Spinal cord (tissue), 10 donors: ENCODE results near the gene PGA4. TPM values are rescaled to one million over a fixed set of nuclear protein-coding genes. Genes with fewer than 3 reads are reported as not detected.

Experiments used
- DNase-seq, 6 donors: peaks; one replicate each; pipeline versions ENCODE4 v3.0.0 to v3.0.0-alpha.2; 2013 to 2015; ENCODE audit warnings: low spot score in 6 of 6, low read depth in 4 of 6
- H3K27ac ChIP-seq: one replicate; pipeline ENCODE4 v1.5.1; 2013; ENCODE audit warnings: low read depth, low read length, control low read depth
- H3K27me3 ChIP-seq: one replicate; pipeline ENCODE4 v1.6.1; 2013; ENCODE audit warnings: low read length; ENCODE audit not compliant: control insufficient read depth, insufficient read depth
- H3K36me3 ChIP-seq: one replicate; pipeline ENCODE4 v1.6.1; 2013; ENCODE audit warnings: low read length; ENCODE audit not compliant: control insufficient read depth, insufficient read depth
- H3K4me1 ChIP-seq: one replicate; pipeline ENCODE4 v1.6.1; 2013; ENCODE audit warnings: low read length; ENCODE audit not compliant: control insufficient read depth, insufficient read depth
- H3K4me3 ChIP-seq: one replicate; pipeline ENCODE4 v1.5.1; 2013; ENCODE audit warnings: low read depth, low read length, control low read depth
- H3K9me3 ChIP-seq: one replicate; pipeline ENCODE4 v1.6.1; 2013; ENCODE audit warnings: low read length; ENCODE audit not compliant: control insufficient read depth, insufficient read depth
- WGBS: methylation state at CpG from one replicate; pipeline ENCODE4 v1.1.5; 2013; ENCODE audit warnings: missing lambda C conversion rate; ENCODE audit not compliant: insufficient coverage; 5-methylcytosine and 5-hydroxymethylcytosine counted together
- polyA plus RNA-seq, 2 donors: library from polyadenylated mRNA; unstranded; fragments of 120-200 nt; gene quantifications; one replicate each; pipeline ENCODE4 v1.2.1, GENCODE V29; 2013; ENCODE audit not compliant: insufficient read length in 2 of 2
- total RNA-seq, 2 donors: library from RNA; depleted of rRNA in 1 of 2; stranded (reverse); fragments of 120-200 nt in 1 of 2; fragments of >200 nt in 1 of 2; gene quantifications; one replicate each; pipeline versions ENCODE4 v1.2.3 to v1.2.4, GENCODE V29; 2013 to 2014
- donor health status: healthy.

PGA4 gene
- total and polyA plus RNA-seq, 4 donors = 0.39 to 1.8 (median 0.99) TPM; not detected in 1

DNA sequence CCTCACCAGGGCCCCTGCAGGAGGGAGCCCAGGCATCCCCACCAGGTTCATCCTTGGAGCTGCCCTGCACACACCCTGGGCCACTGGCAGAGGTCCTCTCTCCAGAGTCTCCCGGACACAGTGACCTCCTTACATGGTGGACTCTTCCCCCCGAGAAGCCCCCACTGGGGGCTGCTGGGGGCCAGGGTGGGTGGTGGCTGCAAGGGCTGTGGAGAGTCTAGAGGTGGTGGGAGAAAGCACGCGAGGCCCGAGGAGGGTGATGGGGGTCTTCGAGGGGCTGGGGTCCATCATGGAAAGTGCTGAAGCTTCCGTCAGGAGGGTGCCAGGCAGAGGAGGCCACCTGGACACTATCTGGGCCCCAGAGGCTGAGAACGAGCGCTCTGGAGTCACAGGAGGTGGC lies 36.4 kb downstream of the PGA4 start:
- Histone ChIP-seq H3K4me1 (no peaks in the 10 kb centered on the region), H3K4me3 (no peak overlapping the region), H3K9me3 (no peaks in the 10 kb centered on the region), H3K27ac (no peak overlapping the region), H3K27me3 (no peaks in the 10 kb centered on the region), H3K36me3 (peaks cover 31% of the 10 kb centered on the region)
- no peak for DNase-seq
- WGBS = 84% methylated on average over 8 of the region's 9 CpGs

DNA sequence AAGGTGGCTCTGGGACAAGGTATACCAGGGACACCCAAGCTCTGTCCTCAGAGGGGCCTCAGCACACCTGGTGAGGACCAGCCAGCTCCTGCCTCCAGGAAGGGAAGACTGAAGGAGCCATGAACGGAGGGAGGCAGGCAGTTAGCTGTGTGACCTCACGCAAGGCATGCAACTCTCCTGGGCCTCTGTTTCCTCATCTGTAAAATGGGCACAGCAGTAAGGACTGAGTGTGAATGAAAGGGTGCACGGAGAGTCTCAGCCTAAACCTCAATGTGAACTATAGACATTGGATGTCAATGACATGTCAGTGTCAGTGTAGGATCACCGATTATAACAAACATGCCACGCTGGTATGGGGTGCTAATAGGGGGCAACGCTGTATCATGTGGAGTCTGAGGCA lies 37.2 kb downstream of the PGA4 start:
- no peaks in the 10 kb centered on the region for H3K27me3 ChIP-seq
- H3K4me1 ChIP-seq = no peaks in the 10 kb centered on the region
- H3K9me3 ChIP-seq = no peaks in the 10 kb centered on the region
- 100% methylated on average over 4 of the region's 6 CpGs for WGBS
- H3K36me3 ChIP-seq = peaks cover 36% of the 10 kb centered on the region
- DNase-seq = no peak
- H3K27ac ChIP-seq = no peak overlapping the region
- H3K4me3 ChIP-seq = no peak overlapping the region

DNA sequence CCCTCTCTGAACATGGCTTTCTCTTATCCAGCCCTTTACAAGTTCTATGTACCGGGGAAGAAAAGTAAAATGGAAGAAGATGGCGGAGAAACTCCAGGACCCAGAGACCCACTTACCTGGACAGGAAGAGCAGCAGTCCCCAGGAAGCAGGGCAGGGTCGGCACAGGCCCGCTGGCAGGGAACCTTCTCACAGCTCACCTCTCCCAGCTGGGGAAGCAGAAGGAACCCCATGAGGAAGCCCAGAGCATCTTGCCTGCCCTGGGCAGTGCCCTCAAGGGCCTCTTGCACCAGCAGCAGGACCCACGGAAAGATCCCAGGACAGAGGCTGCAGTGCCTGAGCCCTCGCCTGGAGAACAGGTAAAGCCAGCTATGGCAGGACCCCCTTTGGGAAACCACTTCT lies 42.2 kb downstream of the PGA4 start:
- Histone ChIP-seq H3K4me3 (no peak overlapping the region), H3K4me1 (no peaks in the 10 kb centered on the region), H3K27ac (no peak overlapping the region), H3K27me3 (no peaks in the 10 kb centered on the region), H3K9me3 (no peaks in the 10 kb centered on the region), H3K36me3 (peaks cover 27% of the 10 kb centered on the region)
- no peak for DNase-seq
- WGBS = 88% methylated on average over 1 of the region's 6 CpGs

DNA sequence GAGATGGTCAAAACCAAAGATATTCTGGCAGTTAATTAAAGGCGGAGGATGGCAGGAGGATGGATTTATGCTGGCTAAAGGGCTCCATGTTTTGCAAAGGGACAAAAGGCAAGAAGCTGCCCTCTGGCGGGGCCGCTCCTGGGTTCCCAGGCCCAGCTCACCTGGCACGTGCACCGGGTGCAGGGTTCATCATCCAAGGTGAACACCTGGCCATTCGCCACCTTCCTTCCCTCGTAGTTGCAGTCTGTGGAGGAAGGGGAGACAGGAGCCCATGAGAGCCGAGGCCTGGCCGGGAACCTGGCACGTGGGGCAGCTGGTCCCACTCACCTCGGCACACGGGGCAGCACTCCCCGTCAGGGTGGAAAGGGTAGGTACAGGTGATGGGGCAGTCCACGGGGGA lies 42.6 kb downstream of the PGA4 start:
- peaks cover 26% of the 10 kb centered on the region for H3K36me3 ChIP-seq
- 94% methylated on average over 14 of the region's 14 CpGs for WGBS
- H3K4me1 ChIP-seq = no peaks in the 10 kb centered on the region
- H3K27me3 ChIP-seq = no peaks in the 10 kb centered on the region
- H3K4me3 ChIP-seq = no peak overlapping the region
- DNase-seq = no peak
- no peaks in the 10 kb centered on the region for H3K9me3 ChIP-seq
- H3K27ac ChIP-seq = no peak overlapping the region

DNA sequence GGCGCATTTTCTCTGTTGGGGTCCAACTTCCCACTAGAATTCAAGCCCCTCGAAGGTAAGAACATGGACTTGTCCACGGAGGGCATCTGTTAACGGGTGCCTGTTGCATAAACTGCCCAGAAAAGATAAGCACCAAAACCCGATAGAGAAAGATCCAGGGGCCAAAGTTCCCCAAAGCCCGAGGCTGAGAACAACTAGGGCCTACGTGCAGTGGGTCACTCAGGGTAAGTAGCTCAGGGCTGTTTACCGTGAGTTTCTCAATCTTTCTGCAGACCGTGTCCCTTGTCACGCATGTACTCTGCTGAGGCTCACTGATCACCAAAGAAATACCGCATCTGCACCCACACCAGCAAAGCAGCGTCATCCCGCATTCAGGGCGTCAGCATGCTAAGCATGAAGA lies 43.2 kb downstream of the PGA4 start:
- H3K36me3 ChIP-seq = peaks cover 24% of the 10 kb centered on the region
- H3K4me1 ChIP-seq = no peaks in the 10 kb centered on the region
- H3K4me3 ChIP-seq = no peak overlapping the region
- no peaks in the 10 kb centered on the region for H3K9me3 ChIP-seq
- WGBS = 93% methylated on average over 13 of the region's 14 CpGs
- no peak for DNase-seq
- no peaks in the 10 kb centered on the region for H3K27me3 ChIP-seq
- H3K27ac ChIP-seq = no peak overlapping the region

DNA sequence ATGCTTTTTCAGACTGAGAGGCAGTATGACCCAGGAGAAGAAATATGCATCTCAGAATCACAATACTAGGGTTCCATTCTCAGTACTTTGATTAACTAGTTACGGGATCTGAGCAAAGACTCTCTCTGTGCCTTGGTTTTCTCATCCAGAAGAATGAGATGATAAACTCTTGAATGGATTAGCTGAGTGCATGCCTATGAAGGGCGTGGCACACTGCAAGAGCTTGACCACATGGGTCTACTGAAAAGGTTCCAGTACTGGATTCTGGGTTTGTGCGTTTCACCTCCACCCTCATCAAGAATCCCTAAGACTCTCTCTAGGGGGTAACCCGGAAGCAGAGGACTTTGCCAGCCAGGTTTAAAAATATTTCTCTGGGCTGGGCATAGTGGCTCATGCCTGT lies 44.5 kb downstream of the PGA4 start:
- H3K27me3 ChIP-seq = no peaks in the 10 kb centered on the region
- no peak overlapping the region for H3K4me3 ChIP-seq
- H3K27ac ChIP-seq = no peak overlapping the region
- H3K36me3 ChIP-seq = peaks cover 31% of the 10 kb centered on the region
- no peaks in the 10 kb centered on the region for H3K4me1 ChIP-seq
- 75% methylated on average over 2 of the region's 4 CpGs for WGBS
- H3K9me3 ChIP-seq = no peaks in the 10 kb centered on the region
- DNase-seq = no peak

DNA sequence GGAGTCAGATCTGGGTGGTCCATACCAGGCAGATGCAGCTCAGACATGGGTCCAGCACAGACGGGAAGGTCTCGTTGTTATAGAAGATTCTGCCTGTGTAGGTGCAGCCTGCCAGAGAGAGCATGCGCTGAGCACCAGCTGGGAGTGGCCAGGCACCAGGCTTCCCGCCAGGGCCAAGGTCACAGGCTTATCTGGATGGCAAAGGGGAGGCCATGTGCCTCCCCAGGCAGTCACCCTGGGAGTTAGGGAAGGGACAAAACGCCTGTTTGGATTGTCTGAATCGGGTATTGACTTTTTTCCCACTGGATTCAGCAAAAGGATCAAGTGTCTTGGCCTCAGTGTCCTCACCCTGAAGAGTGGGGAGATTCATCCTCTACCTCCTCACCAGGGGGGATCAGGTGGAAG lies 45.3 kb downstream of the PGA4 start:
- Histone ChIP-seq H3K4me1 (no peaks in the 10 kb centered on the region), H3K27me3 (no peaks in the 10 kb centered on the region), H3K4me3 (no peak overlapping the region), H3K9me3 (no peaks in the 10 kb centered on the region), H3K36me3 (peaks cover 33% of the 10 kb centered on the region), H3K27ac (no peak overlapping the region)
- WGBS = 84% methylated on average over 4 of the region's 6 CpGs
- no peak for DNase-seq

DNA sequence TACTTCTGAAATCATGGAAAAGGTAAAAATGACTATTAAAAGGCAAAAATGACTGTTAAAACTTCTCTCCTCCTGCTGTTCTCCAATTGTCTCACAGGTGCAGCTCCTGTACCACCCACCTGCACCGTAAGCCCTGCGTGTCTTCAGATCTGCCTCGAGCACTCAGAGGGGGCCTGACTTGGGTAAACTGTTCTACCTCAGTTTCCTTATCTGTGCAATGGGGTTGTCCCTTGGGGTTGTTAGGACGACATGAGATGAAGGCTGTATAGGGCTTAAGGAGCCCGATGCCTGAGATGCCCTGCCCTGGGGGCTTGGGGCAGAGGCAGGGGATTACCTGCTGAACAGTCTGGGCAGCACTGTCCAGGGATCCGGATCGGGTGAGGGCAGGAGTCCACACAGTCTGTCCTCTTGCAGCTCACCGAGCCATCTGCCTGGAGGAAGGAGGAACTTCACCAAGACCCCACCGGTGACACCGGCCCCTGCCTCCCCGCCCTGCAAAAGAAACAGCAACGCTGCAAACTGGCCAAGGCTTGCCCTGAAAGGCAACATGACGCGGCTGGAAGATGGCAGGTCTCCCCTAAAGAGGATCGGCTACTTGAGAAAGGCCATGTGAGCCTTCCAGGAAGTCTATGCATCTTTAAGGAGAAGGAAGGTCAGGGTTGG lies 46.6 kb downstream of the PGA4 start:
- Histone ChIP-seq H3K36me3 (peaks cover 43% of the 10 kb centered on the region), H3K27me3 (no peaks in the 10 kb centered on the region), H3K9me3 (no peaks in the 10 kb centered on the region), H3K4me1 (peaks cover 8% of the 10 kb centered on the region), H3K27ac (no peak overlapping the region), H3K4me3 (no peak overlapping the region)
- DNase-seq = no peak
- WGBS = 95% methylated on average over 12 of the region's 15 CpGs

DNA sequence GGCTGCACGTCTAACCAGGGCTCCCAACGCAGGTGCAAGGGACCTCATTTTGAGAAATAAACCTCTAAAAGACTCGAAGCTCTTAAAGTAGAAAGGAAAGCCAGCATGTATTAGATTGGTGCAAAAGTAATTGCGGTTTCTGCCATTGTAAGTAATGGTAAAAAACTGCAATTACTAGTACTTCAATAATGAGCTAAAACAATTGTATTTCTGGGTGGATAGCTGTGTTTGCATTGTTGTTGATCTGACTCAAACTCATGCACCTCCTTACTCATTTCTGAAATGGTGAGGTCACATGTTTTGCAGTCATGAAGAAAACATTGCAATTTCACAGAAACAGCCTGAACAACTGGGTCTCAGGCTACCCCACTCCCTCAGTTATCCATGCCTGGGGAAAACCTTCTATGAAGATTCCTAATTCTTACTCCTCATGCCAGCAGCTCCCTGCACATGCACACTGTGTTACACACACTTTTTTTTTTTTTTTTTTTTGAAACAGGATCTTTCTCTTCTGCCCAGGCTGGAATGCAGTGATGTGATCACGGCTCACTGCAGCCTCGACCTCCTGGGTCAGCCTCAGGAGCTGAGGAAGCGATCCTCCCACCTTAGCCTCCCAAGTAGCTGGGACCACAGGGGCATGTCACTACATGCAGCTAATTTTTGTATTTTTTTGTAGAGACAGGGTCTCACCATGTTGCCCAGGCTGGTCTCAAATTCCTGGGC lies 48.4 kb downstream of the PGA4 start:
- peaks cover 13% of the 10 kb centered on the region for H3K4me1 ChIP-seq
- 97% methylated on average over 3 of the region's 7 CpGs for WGBS
- peaks cover 41% of the 10 kb centered on the region for H3K36me3 ChIP-seq
- no peaks in the 10 kb centered on the region for H3K27me3 ChIP-seq
- H3K4me3 ChIP-seq = no peak overlapping the region
- H3K27ac ChIP-seq = no peak overlapping the region
- no peak for DNase-seq
- H3K9me3 ChIP-seq = no peaks in the 10 kb centered on the region

DNA sequence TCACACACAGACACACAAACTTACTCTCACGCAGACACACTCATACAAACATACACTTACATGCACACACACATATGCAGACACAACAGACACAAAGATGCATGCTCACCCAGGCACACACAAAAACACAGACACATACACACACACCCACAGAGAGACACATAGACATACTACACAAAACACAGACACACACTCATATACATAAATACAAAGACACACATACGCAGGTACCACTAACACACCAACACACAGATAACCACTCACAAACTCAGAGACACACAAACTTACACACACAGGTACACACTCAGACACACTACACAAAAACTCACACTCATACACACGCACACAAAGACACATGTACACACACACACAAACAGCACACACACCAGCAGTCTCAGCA lies 50.6 kb downstream of the PGA4 start:
- peaks cover 18% of the 10 kb centered on the region for H3K4me1 ChIP-seq
- no peaks in the 10 kb centered on the region for H3K9me3 ChIP-seq
- peaks cover 50% of the 10 kb centered on the region for H3K36me3 ChIP-seq
- DNase-seq = no peak
- 100% methylated on average over 3 of the region's 3 CpGs for WGBS
- no peaks in the 10 kb centered on the region for H3K27me3 ChIP-seq
- no peak overlapping the region for H3K4me3 ChIP-seq
- no peak overlapping the region for H3K27ac ChIP-seq
